IMR-90 (cell line): ENCODE results near the gene GJA4. TPM values are rescaled to one million over a fixed set of nuclear protein-coding genes. Genes with fewer than 3 reads are reported as not detected.
A peak's percentile ranks its signal among the peaks of the same experiment; 100 is the strongest.

Source experiments
- ATAC-seq: fragments of 200-7000 bp; cut with Tn5 transposase; 2 replicates; pipeline ENCODE4 v1.9.1; 2020; ENCODE audit warnings: low read depth, mild to moderate bottlenecking, moderate library complexity
- BruUV-seq: library from RNA; stranded (reverse); fragments of 400-500 nt; replicated peaks from 2 replicates; lab custom pipeline; 2021; lab: Mats Ljungman, UMichigan
- CTCF ChIA-PET: fragments of 300-600 bp; formaldehyde crosslinking; extraction: SDS; loops from one replicate; lab custom pipeline; 2021; ENCODE audit warnings: antibody characterized with exemption; lab: Yijun Ruan, JAX
- POLR2A ChIA-PET: fragments of 300-600 bp; sonication (Branson Sonifier 250); formaldehyde crosslinking; loops from one replicate; lab custom pipeline; 2022; ENCODE audit warnings: antibody characterized with exemption; ENCODE audit not compliant: unreplicated experiment; lab: Charles Lee
- DNase-seq: peaks from one replicate; pipeline ENCODE4 v3.0.0; 2013
- H2AFZ ChIP-seq: replicated peaks from 2 replicates; pipeline ENCODE3; 2013; ENCODE audit warnings: low read length, mild to moderate bottlenecking; ENCODE audit not compliant: poor library complexity
- H2AK5ac ChIP-seq: 2 replicates; pipeline ENCODE4 v1.6.1; 2013; ENCODE audit warnings: low read depth, low read length, inconsistent platforms
- H2AK9ac ChIP-seq: replicated peaks from 2 replicates; pipeline ENCODE3; 2013; ENCODE audit warnings: mild to moderate bottlenecking, low read depth, low read length, moderate library complexity; ENCODE audit not compliant: poor library complexity
- H2BK120ac ChIP-seq: 2 replicates; pipeline ENCODE4 v1.6.1; 2013; ENCODE audit warnings: low read depth, low read length, inconsistent platforms
- H2BK15ac ChIP-seq: 3 replicates; pipeline ENCODE4 v1.6.1; 2013; ENCODE audit warnings: low read depth, low read length, inconsistent platforms
- H2BK20ac ChIP-seq: 2 replicates; pipeline ENCODE4 v1.6.1; 2013; ENCODE audit warnings: low read depth, mild to moderate bottlenecking, inconsistent platforms, low read length, moderate library complexity
- H2BK5ac ChIP-seq: 2 replicates; pipeline ENCODE4 v1.6.1; 2013; ENCODE audit warnings: mild to moderate bottlenecking, low read depth, low read length, inconsistent platforms; ENCODE audit not compliant: poor library complexity, severe bottlenecking
- H3K14ac ChIP-seq: replicated peaks from 2 replicates; pipeline ENCODE4 v1.6.1; 2013; ENCODE audit warnings: low read depth, low read length, inconsistent platforms
- H3K18ac ChIP-seq: 2 replicates; pipeline ENCODE4 v1.6.1; 2013; ENCODE audit warnings: low read depth, low read length, control low read depth
- H3K23ac ChIP-seq: 2 replicates; pipeline ENCODE4 v1.6.1; 2013; ENCODE audit warnings: low read depth, low read length, inconsistent platforms
- H3K27ac ChIP-seq: 2 replicates; pipeline ENCODE4 v1.5.1; 2013; ENCODE audit warnings: mild to moderate bottlenecking, control low read depth, low read length; ENCODE audit not compliant: insufficient read depth
- H3K27me3 ChIP-seq: 2 replicates; pipeline ENCODE4 v1.6.1; 2013; ENCODE audit warnings: low read length; ENCODE audit not compliant: control insufficient read depth, insufficient read depth
- H3K36me3 ChIP-seq: 2 replicates; pipeline ENCODE4 v1.6.1; 2013; ENCODE audit warnings: low read length, mixed read lengths; ENCODE audit not compliant: control insufficient read depth, insufficient read depth
- H3K4ac ChIP-seq: 2 replicates; pipeline ENCODE4 v1.6.1; 2013; ENCODE audit warnings: low read depth, low read length, inconsistent platforms
- H3K4me1 ChIP-seq: 2 replicates; pipeline ENCODE4 v1.6.1; 2013; ENCODE audit warnings: low read length, mixed read lengths; ENCODE audit not compliant: control insufficient read depth, insufficient read depth
- H3K4me2 ChIP-seq: 2 replicates; pipeline ENCODE4 v1.6.1; 2013; ENCODE audit warnings: low read depth, mild to moderate bottlenecking, control low read depth, low read length, moderate library complexity
- H3K4me3 ChIP-seq: 2 replicates; pipeline ENCODE4 v1.5.1; 2013; ENCODE audit warnings: low read depth, mild to moderate bottlenecking, control low read depth, low read length, moderate library complexity; ENCODE audit not compliant: insufficient read depth
- H3K56ac ChIP-seq: 2 replicates; pipeline ENCODE4 v1.6.1; 2013; ENCODE audit warnings: low read length, inconsistent platforms; ENCODE audit not compliant: insufficient read depth; ENCODE audit errors: extremely low read depth
- H3K79me1 ChIP-seq, 2 experiments: 2 replicates each; pipeline ENCODE4 v1.6.1; 2013; ENCODE audit warnings: low read length in 2 of 2, inconsistent platforms in 1 of 2, low read depth in 1 of 2
- H3K9ac ChIP-seq: 2 replicates; pipeline ENCODE4 v1.6.1; 2013; ENCODE audit warnings: low read depth, low read length, control low read depth
- H3K9me1 ChIP-seq: 2 replicates; pipeline ENCODE4 v1.6.1; 2013; ENCODE audit warnings: low read length, inconsistent platforms; ENCODE audit not compliant: insufficient read depth
- H3K9me3 ChIP-seq: 2 replicates; pipeline ENCODE4 v1.6.1; 2013; ENCODE audit warnings: low read length; ENCODE audit not compliant: control insufficient read depth, insufficient read depth
- H4K20me1 ChIP-seq: 2 replicates; pipeline ENCODE4 v1.6.1; 2013; ENCODE audit warnings: low read length, inconsistent platforms; ENCODE audit not compliant: insufficient read depth
- H4K5ac ChIP-seq: 2 replicates; pipeline ENCODE4 v1.6.1; 2013; ENCODE audit warnings: mild to moderate bottlenecking, low read depth, low read length, control low read depth
- H4K8ac ChIP-seq, 2 experiments: 2 replicates each; pipeline ENCODE4 v1.6.1; 2013; ENCODE audit warnings: low read depth in 2 of 2, low read length in 2 of 2, control low read depth in 1 of 2, inconsistent platforms in 1 of 2
- H4K91ac ChIP-seq: 2 replicates; pipeline ENCODE4 v1.6.1; 2013; ENCODE audit warnings: low read depth, low read length, inconsistent platforms; ENCODE audit not compliant: insufficient read depth
- CHD1 ChIP-seq: IDR thresholded peaks from 2 replicates; pipeline ENCODE4 v1.6.1; 2012; ENCODE audit warnings: low read depth, low read length, improper control_type of control experiment
- ELK1 ChIP-seq: fragments of 150-350 bp; IDR thresholded peaks from 2 replicates; pipeline ENCODE4 v1.6.1; 2016; ENCODE audit warnings: low read depth, mild to moderate bottlenecking, low read length, moderate library complexity, borderline replicate concordance
- MAFK ChIP-seq: IDR thresholded peaks from 2 replicates; pipeline ENCODE4 v1.6.1; 2012; ENCODE audit warnings: low read depth, low read length, improper control_type of control experiment
- RCOR1 ChIP-seq: IDR thresholded peaks from 2 replicates; pipeline ENCODE4 v1.6.1; 2012; ENCODE audit warnings: mild to moderate bottlenecking, low read length, improper control_type of control experiment; ENCODE audit not compliant: insufficient replicate concordance
- WGBS, 2 experiments: methylation state at CpG; one replicate each; pipeline versions ENCODE4 v1.1.5 to v1.1.7; 2013; ENCODE audit warnings: missing lambda C conversion rate in 2 of 2; ENCODE audit not compliant: insufficient read length in 1 of 2; ENCODE audit errors: extremely low coverage in 2 of 2; 5-methylcytosine and 5-hydroxymethylcytosine counted together
- dilution Hi-C: fragments of 300-500 bp; cut with HindIII; formaldehyde crosslinking; loops from one replicate; pipeline ENCODE4 v1.14.3; 2018; ENCODE audit warnings: low sequenced_read_pairs; ENCODE audit not compliant: unreplicated experiment
- in situ Hi-C: fragments of 300-500 bp; cut with MboI; formaldehyde crosslinking; loops from 3 replicates; pipeline ENCODE4 v1.14.3; 2019; ENCODE audit warnings: low sequenced_read_pairs, inconsistent platforms, mixed read lengths
- intact Hi-C: fragments of 100-400 bp; cut with micrococcal nuclease; formaldehyde crosslinking; loops from 2 replicates; pipeline ENCODE4 v1.10.0; 2022
- polyA plus RNA-seq, 3 experiments: library from polyadenylated mRNA; depleted of rRNA; stranded (reverse); fragments of >200 nt; gene quantifications; 2 replicates each; pipeline ENCODE4 v1.2.3, GENCODE V29; 2012; ENCODE audit warnings: low replicate concordance in 1 of 3
- total RNA-seq: library from RNA; depleted of rRNA; stranded (reverse); fragments of >200 nt; gene quantifications from 2 replicates; pipeline ENCODE4 v1.2.3, GENCODE V29; 2012

The GJA4 gene
- total and polyA plus RNA-seq, 2 of the 4 experiments (the other 2 are of a cell fraction), result not detected

DNA sequence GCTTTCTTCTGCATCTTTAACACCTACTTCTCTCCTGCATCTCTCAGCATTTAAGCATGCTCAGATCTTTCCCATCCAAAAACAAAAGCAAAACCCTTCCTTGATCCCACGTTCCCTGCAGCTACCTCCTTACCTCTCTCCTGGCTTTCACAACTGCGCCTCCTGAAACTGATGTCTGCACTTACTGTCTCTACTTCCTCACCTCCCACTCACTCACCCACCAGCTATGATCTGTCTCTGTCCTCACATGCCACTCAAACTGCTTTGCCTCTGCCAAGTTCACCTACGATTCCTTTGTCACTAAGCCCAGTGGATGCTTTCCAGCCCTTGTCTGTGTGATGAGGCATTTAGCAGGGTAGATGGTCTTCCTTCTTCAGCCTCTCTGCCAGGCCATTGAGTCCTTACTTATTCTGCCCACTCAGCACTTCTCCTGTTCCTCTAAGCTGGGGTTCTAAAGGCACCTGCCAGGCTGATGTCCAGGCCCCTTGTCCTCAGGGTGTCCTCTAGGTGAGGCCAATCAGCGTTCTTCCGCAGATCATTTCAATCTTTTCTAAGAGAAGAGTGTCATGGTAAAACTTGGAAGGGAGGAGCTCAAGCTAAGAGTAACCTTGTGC is 21.8 kb upstream of the GJA4 start:
- Histone ChIP-seq H4K5ac (no peak overlapping the region), H3K9ac (no peak overlapping the region), H4K91ac (no peak overlapping the region), H4K20me1 (no peaks in the 10 kb centered on the region), H3K4ac (no peak overlapping the region), H2BK5ac (no peak overlapping the region), H3K9me1 (no peaks in the 10 kb centered on the region), H3K4me1 (no peaks in the 10 kb centered on the region), H3K79me1 (no peaks in the 10 kb centered on the region), H2BK20ac (no peak overlapping the region), H3K18ac (no peak overlapping the region), H3K56ac (no peak overlapping the region), H3K27me3 (peaks cover 7% of the 10 kb centered on the region), H3K4me2 (no peak overlapping the region), H3K14ac (no peak overlapping the region), H3K36me3 (no peaks in the 10 kb centered on the region), H3K27ac (no peak overlapping the region), H2BK15ac (no peak overlapping the region), H3K4me3 (no peak overlapping the region), H2AK9ac (no peak overlapping the region), H2AK5ac (no peak overlapping the region), H2BK120ac (no peak overlapping the region), H3K9me3 (no peaks in the 10 kb centered on the region), H2AFZ (no peak overlapping the region), H3K23ac (no peak overlapping the region), H4K8ac (no peak overlapping the region)
- dilution Hi-C loops (no loop called here), in situ Hi-C loops (no loop called here), intact Hi-C loops (no loop called here)
- TF ChIP-seq MAFK (peak; percentile 81), CHD1 (no peak), RCOR1 (no peak), ELK1 (no peak)
- WGBS, 2 experiments, result 45% methylated on average over 2 of the region's 5 CpGs; no CpG with 5 or more reads in 1 of the 2 experiments
- ATAC-seq, result no peak
- DNase-seq, result no peak
- ChIA-PET CTCF (no interaction called here), POLR2A (no interaction called here)
- no TSS peak for BruUV-seq
